C4-2B (cell line): Measurements from ENCODE around the gene KCNMA1.

Source experiments
- CTCF ChIP-seq: fragments of 450-650 bp; conservative IDR thresholded peaks from 2 replicates; pipeline ENCODE4 v1.5.1; 2017; ENCODE audit warnings: mild to moderate bottlenecking
- ZFX ChIP-seq: fragments of 450-650 bp; IDR thresholded peaks from 2 replicates; pipeline ENCODE4 v1.6.1; 2017

- no peak for TF ChIP-seq ZFX
- no peak for TF ChIP-seq CTCF
Observed at GRCh38 chr10:77422491-77423338, 214.9 kb downstream of the KCNMA1 start.
